ENCODE data around the gene ANO8.

GRCh38 chr19:17324357-17325114 is 10.1 kb downstream of the ANO8 start:
- TF ChIP-seq CTCF (conservative IDR thresholded peaks at IDR 0.05 in 1 of 2, IDR thresholded peaks at IDR 0.05 in 1 of 2; ENCODE audit: extremely low read depth in 1 of 2, insufficient read depth in 1 of 2, low read depth in 1 of 2, low read length in 2 of 2) (no peak), EZH2 (IDR thresholded peaks at IDR 0.05; ENCODE audit: borderline replicate concordance, low read length) (no peak)

All from mammary epithelial cell (primary cell).